HL-60 (cell line): Measurements from ENCODE around the gene ARHGEF16.

Experiments used
- DNase-seq, 2 experiments: peaks; one replicate each; pipeline ENCODE4 v3.0.0-alpha.2; 2010 to 2020; ENCODE audit warnings: low read depth in 1 of 2, low spot score in 1 of 2
- H3K27ac ChIP-seq: fragments of 250-450 bp; sonication (Bioruptor Pico); replicated peaks from 2 replicates; pipeline ENCODE4 v1.5.1; 2020; ENCODE audit warnings: mild to moderate bottlenecking, moderate library complexity
- H3K27me3 ChIP-seq: fragments of 250-450 bp; sonication (Bioruptor Pico); 2 replicates; pipeline ENCODE4 v1.5.1; 2021; ENCODE audit warnings: mild to moderate bottlenecking, moderate library complexity; ENCODE audit not compliant: insufficient read depth, poor library complexity, severe bottlenecking
- H3K4me3 ChIP-seq: replicated peaks from 2 replicates; pipeline ENCODE4 v1.5.1; 2011; ENCODE audit warnings: mild to moderate bottlenecking, control low read depth, low read length; ENCODE audit not compliant: insufficient read depth
- GABPA ChIP-seq: IDR thresholded peaks from 2 replicates; pipeline ENCODE4 v1.6.1; 2012; ENCODE audit warnings: low read depth
- POLR2AphosphoS5 ChIP-seq: IDR thresholded peaks from 2 replicates; pipeline ENCODE4 v1.6.1; 2012; ENCODE audit warnings: low read depth
- REST ChIP-seq: IDR thresholded peaks from 2 replicates; pipeline ENCODE4 v1.6.1; 2012; ENCODE audit warnings: low read depth; ENCODE audit not compliant: insufficient replicate concordance
- SPI1 ChIP-seq: IDR thresholded peaks from 2 replicates; pipeline ENCODE4 v1.6.1; 2012; ENCODE audit warnings: low read depth, mild to moderate bottlenecking, borderline replicate concordance
- long read RNA-seq: library from polyadenylated mRNA; unstranded; transcript quantifications from one replicate; pipeline ENCODE4 v2.0.0, GENCODE V29; 2020
- TF ChIP-seq, protein P1 (sequence below): IDR thresholded peaks from one replicate; pipeline ENCODE4 v1.5.1; 2011; ENCODE audit warnings: low read length, control low read depth, inconsistent platforms; ENCODE audit not compliant: insufficient read depth

The ARHGEF16 gene
- long read RNA-seq = 0 reads

- peaks cover 31% of the 10 kb centered on the region for H3K27me3 ChIP-seq
- TF ChIP-seq REST = no peak
- TF ChIP-seq POLR2AphosphoS5 = no peak
- no peak for TF ChIP-seq GABPA
- TF ChIP-seq, protein P1, sequence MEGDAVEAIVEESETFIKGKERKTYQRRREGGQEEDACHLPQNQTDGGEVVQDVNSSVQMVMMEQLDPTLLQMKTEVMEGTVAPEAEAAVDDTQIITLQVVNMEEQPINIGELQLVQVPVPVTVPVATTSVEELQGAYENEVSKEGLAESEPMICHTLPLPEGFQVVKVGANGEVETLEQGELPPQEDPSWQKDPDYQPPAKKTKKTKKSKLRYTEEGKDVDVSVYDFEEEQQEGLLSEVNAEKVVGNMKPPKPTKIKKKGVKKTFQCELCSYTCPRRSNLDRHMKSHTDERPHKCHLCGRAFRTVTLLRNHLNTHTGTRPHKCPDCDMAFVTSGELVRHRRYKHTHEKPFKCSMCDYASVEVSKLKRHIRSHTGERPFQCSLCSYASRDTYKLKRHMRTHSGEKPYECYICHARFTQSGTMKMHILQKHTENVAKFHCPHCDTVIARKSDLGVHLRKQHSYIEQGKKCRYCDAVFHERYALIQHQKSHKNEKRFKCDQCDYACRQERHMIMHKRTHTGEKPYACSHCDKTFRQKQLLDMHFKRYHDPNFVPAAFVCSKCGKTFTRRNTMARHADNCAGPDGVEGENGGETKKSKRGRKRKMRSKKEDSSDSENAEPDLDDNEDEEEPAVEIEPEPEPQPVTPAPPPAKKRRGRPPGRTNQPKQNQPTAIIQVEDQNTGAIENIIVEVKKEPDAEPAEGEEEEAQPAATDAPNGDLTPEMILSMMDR = no peak
- TF ChIP-seq SPI1 = no peak
- peak; percentile 12 to 23 for DNase-seq
- peak within 1 kb of the TSS; percentile 15; the same call in 1 of the 2 replicates for H3K4me3 ChIP-seq
- no peak within 1 kb of the TSS for H3K27ac ChIP-seq
Measured at GRCh38 chr1:3453891-3454810, at the start of gene ARHGEF16. TSS of gene ARHGEF16 (plus strand) at chr1:3454665. CDS start at chr1:3463085, 8,420 bp downstream.

DNA sequence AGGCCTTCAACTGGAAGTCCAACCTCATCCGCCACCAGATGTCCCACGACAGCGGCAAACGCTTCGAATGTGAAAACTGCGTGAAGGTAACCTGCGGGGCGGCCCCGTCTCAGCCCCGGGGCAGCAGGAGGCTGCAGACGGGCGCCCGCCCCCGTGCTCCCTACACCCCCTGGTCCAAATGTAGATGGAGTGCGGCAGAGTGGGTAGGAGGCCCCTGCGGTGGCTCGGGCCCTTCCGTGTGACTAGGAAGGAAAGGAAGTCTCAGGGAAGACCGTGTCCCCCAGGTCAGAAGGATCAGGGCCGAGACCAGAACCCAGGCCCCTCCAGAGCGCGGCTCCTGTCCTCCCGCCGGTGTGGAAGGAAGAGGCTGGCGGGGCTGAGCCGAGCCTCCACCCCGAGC is 49.7 kb upstream of the ARHGEF16 start:
- Histone ChIP-seq H3K27ac (no peak overlapping the region), H3K27me3 (no peaks in the 10 kb centered on the region), H3K4me3 (no peak overlapping the region)
- no peak for DNase-seq
- TF ChIP-seq SPI1 (no peak), GABPA (no peak), REST (no peak), POLR2AphosphoS5 (no peak)
- TF ChIP-seq, protein P1 = no peak

DNA sequence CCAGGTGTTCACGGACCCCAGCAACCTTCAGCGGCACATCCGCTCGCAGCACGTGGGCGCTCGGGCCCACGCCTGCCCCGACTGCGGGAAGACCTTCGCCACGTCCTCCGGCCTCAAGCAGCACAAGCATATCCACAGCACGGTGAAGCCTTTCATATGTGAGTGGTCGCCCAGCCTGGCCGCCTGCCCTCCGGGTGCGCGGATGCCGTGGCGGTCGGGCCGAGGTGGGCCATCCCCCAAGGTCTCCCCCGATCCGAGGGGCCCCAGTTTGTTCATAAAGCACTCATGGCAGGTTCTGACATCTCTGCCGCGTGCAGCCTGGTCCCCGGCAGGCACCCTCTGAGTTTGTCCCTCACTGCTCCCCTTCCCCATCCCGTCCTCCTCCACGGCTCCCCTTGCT is 49.0 kb upstream of the ARHGEF16 start:
- H3K27ac ChIP-seq = no peak overlapping the region
- no peaks in the 10 kb centered on the region for H3K27me3 ChIP-seq
- TF ChIP-seq SPI1 = no peak
- no peak for TF ChIP-seq REST
- DNase-seq = no peak
- no peak overlapping the region for H3K4me3 ChIP-seq
